Hepatocyte (in vitro differentiated cells): ENCODE measurements around the gene TLR4.

Experiments
- CTCF ChIP-seq: fragments of 200-600 bp; sonication (generic); IDR thresholded peaks from 2 replicates; pipeline ENCODE4 v1.5.1; 2016; ENCODE audit warnings: antibody characterized with exemption, mild to moderate bottlenecking; ENCODE audit not compliant: poor library complexity
- EZH2 ChIP-seq: fragments of 200-600 bp; sonication (generic); IDR thresholded peaks from 2 replicates; pipeline ENCODE4 v1.6.1; 2016; ENCODE audit warnings: antibody characterized with exemption, mild to moderate bottlenecking, borderline replicate concordance

DNA sequence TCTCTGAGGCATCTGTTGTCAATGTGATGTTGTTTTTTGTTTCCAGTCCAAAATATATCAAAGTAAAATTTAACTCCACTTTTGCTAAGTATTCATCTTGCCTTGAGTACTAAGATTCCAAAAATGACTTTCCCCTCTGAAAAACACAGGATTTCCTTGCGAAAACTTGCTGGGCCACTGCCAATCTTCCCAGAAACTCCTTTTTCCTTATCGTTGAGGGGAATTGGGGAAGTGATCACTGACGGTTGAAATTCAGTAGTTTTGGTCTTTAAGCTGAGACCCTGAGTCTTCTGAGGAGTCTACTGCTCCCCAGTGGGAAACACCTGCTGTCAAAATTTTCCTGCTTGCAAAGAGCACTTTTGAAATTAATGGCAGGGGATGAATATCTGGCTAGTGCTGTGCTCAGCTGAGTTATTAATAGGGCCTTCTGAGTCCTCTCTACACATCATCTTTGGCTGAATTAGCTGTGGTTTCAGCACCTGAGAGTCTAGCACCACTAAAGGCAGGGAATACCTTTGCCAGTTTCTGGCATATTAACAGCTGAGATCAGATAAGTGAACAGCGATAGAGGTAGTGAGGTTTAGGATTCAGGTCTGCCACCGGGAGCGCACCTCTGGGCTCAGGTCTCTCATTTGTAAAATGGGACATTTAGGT lies 18.0 kb downstream of the TLR4 start:
- TF ChIP-seq EZH2 (no peak), CTCF (no peak)
